ENCODE data around the gene TPST1. TPM values are rescaled to one million over a fixed set of nuclear protein-coding genes. Genes with fewer than 3 reads are reported as not detected.
"Not testable (repeated sequence)": the region's sequence is repeated elsewhere in the genome, so short reads cannot be mapped to it uniquely, and the experiment has no call there.

The TPST1 gene
- total RNA-seq, 1 experiment from 2014 or later, result 14.9 TPM

- ChIA-PET CTCF (no interaction called here), POLR2A (ENCODE audit: unreplicated experiment) (no interaction called here)
- Histone ChIP-seq H3K9me3 (ENCODE audit: insufficient read depth, low read depth) (no peaks in the 10 kb centered on the region), H3K27ac (no peak overlapping the region), H3K36me3 (ENCODE audit: low read depth) (no peaks in the 10 kb centered on the region), H3K79me2 (ENCODE audit: low read depth) (no peaks in the 10 kb centered on the region), H3K9me2 (ENCODE audit: insufficient read depth) (no peaks in the 10 kb centered on the region), H3F3A (ENCODE audit: insufficient read depth, low read depth) (no peaks in the 10 kb centered on the region), H2AFZ (no peak overlapping the region), H3K4me1 (replicated peaks; ENCODE audit: insufficient read depth) (no peaks in the 10 kb centered on the region), H3K4me2 (no peak overlapping the region), H3K4me3 (no peak overlapping the region), H3K27me3 (ENCODE audit: insufficient read depth, low read depth) (no peaks in the 10 kb centered on the region), H4K20me1 (ENCODE audit: insufficient read depth) (no peaks in the 10 kb centered on the region)
- TF ChIP-seq EZH2 (IDR thresholded peaks at IDR 0.05; ENCODE audit: low read depth), result no peak
- TF ChIP-seq CTCF (conservative IDR thresholded peaks at IDR 0.05), result no peak
- no TSS peak for BruUV-seq (replicated peaks)
- intact Hi-C loops (cut with micrococcal nuclease; ENCODE audit: unreplicated experiment), result loop anchor here (5.0 kb wide), 1 partner anchor 523 kb away; no protein-coding TSS in a partner anchor
- DNase-seq, result no peak
Observed at GRCh38 chr7:66173856-66174255, 31.3 kb upstream of the TPST1 start.

GRCh38 chr7:66175006-66175405, 30.1 kb upstream of the TPST1 start:
- H2AFZ ChIP-seq; DNase-seq; H3K4me1 ChIP-seq (replicated peaks; ENCODE audit: insufficient read depth); H3K9me3 ChIP-seq (ENCODE audit: insufficient read depth, low read depth); H4K20me1 ChIP-seq (ENCODE audit: insufficient read depth); H3F3A ChIP-seq (ENCODE audit: insufficient read depth, low read depth); H3K4me2 ChIP-seq; H3K9me2 ChIP-seq (ENCODE audit: insufficient read depth); H3K27ac ChIP-seq; CTCF ChIA-PET; H3K27me3 ChIP-seq (ENCODE audit: insufficient read depth, low read depth); intact Hi-C loops (cut with micrococcal nuclease; ENCODE audit: unreplicated experiment); H3K36me3 ChIP-seq (ENCODE audit: low read depth); H3K4me3 ChIP-seq; BruUV-seq (replicated peaks); H3K79me2 ChIP-seq (ENCODE audit: low read depth): not testable (repeated sequence)
- POLR2A ChIA-PET (ENCODE audit: unreplicated experiment), result interaction anchor here (0.6 kb wide), 1 partner anchor 46 kb away, joined by 6 read pairs; no protein-coding TSS in a partner anchor

- no TSS peak for BruUV-seq (replicated peaks)
- Histone ChIP-seq H3K79me2 (ENCODE audit: low read depth) (no peaks in the 10 kb centered on the region), H4K20me1 (ENCODE audit: insufficient read depth) (no peaks in the 10 kb centered on the region)
Observed at GRCh38 chr7:66176914-66177313, 28.2 kb upstream of the TPST1 start.

More at GRCh38 chr7:66176914-66177313, 28.2 kb upstream of the TPST1 start:
- Histone ChIP-seq H3K27ac (no peak overlapping the region), H3K9me2 (ENCODE audit: insufficient read depth) (no peaks in the 10 kb centered on the region), H3F3A (ENCODE audit: insufficient read depth, low read depth) (no peaks in the 10 kb centered on the region), H3K36me3 (ENCODE audit: low read depth) (no peaks in the 10 kb centered on the region), H3K27me3 (ENCODE audit: insufficient read depth, low read depth) (no peaks in the 10 kb centered on the region), H3K4me2 (no peak overlapping the region), H2AFZ (no peak overlapping the region), H3K9me3 (ENCODE audit: insufficient read depth, low read depth) (no peaks in the 10 kb centered on the region), H3K4me3 (no peak overlapping the region), H3K4me1 (replicated peaks; ENCODE audit: insufficient read depth) (no peaks in the 10 kb centered on the region)
- ChIA-PET CTCF (no interaction called here), POLR2A (ENCODE audit: unreplicated experiment) (no interaction called here)
- TF ChIP-seq EZH2 (IDR thresholded peaks at IDR 0.05; ENCODE audit: low read depth) (no peak), CTCF (conservative IDR thresholded peaks at IDR 0.05) (no peak)
- no peak for DNase-seq
- intact Hi-C loops (cut with micrococcal nuclease; ENCODE audit: unreplicated experiment), result no loop called here

All from PC-9 (cell line).